Endothelial cell of umbilical vein (primary cell): ENCODE results near the gene STAT4. TPM values are rescaled to one million over a fixed set of nuclear protein-coding genes. Genes with fewer than 3 reads are reported as not detected.

Experiments
- BruUV-seq: library from RNA; stranded (reverse); fragments of 400-500 nt; replicated peaks from 2 replicates; lab custom pipeline; 2021; lab: Mats Ljungman, UMichigan
- CTCF ChIA-PET: fragments of 300-600, 350-600 bp; sonication (Branson Sonifier 250); formaldehyde crosslinking; loops from one replicate; lab custom pipeline; 2021; ENCODE audit warnings: antibody characterized with exemption, inconsistent platforms; lab: Charles Lee
- POLR2A ChIA-PET: fragments of 300-600, 350-600 bp; sonication (Branson Sonifier 250); formaldehyde crosslinking; loops from one replicate; lab custom pipeline; 2021; ENCODE audit warnings: antibody characterized with exemption, inconsistent platforms; lab: Charles Lee
- DNase-seq: peaks from one replicate; pipeline ENCODE4 v3.0.0-alpha.2; 2011; ENCODE audit warnings: low read depth, low spot score
- FAIRE-seq: peaks from 2 replicates; lab custom pipeline; 2011; peaks lifted over from hg19 to GRCh38; lab: Jason Lieb, UNC
- H2AFZ ChIP-seq: 2 replicates; pipeline ENCODE4 v1.6.0; 2012; ENCODE audit warnings: low read depth, low read length, control low read depth, inconsistent platforms
- H3K27ac ChIP-seq: 2 replicates; pipeline ENCODE4 v1.5.1; 2011; ENCODE audit warnings: low read depth, mild to moderate bottlenecking, control low read depth, low read length, moderate library complexity; ENCODE audit not compliant: insufficient read depth
- H3K27me3 ChIP-seq, 2 experiments: 2 replicates each; pipeline versions ENCODE4 v1.6.0 to v1.6.1; 2011; ENCODE audit warnings: low read length in 2 of 2, mixed read lengths in 1 of 2; ENCODE audit not compliant: control insufficient read depth in 2 of 2, insufficient read depth in 2 of 2
- H3K36me3 ChIP-seq, 2 experiments: 2 replicates in 1 of 2; 3 replicates in 1 of 2; pipeline ENCODE4 v1.5.1; 2011; ENCODE audit warnings: low read length in 2 of 2, mild to moderate bottlenecking in 1 of 2, moderate library complexity in 1 of 2; ENCODE audit not compliant: control insufficient read depth in 2 of 2, insufficient read depth in 2 of 2; ENCODE audit errors: extremely low read depth in 1 of 2
- H3K4me1 ChIP-seq: 3 replicates; pipeline ENCODE4 v1.5.1; 2011; ENCODE audit warnings: mild to moderate bottlenecking, low read length; ENCODE audit not compliant: control insufficient read depth, insufficient read depth; ENCODE audit errors: extremely low read depth
- H3K4me2 ChIP-seq: 2 replicates; pipeline ENCODE4 v1.6.1; 2011; ENCODE audit warnings: low read length, control low read depth, mixed read lengths; ENCODE audit not compliant: insufficient read depth
- H3K4me3 ChIP-seq, 3 experiments: fragments of 200-600 bp in 1 of 3; sonication (generic), shearing (Covaris generic) in 1 of 3; replicated peaks in 1 of 3; 2 replicates each; pipeline ENCODE4 v1.5.1; 2011 to 2016; ENCODE audit warnings: control low read depth in 3 of 3, low read length in 3 of 3, mild to moderate bottlenecking in 2 of 3, inconsistent platforms in 1 of 3, low read depth in 1 of 3, moderate library complexity in 1 of 3; ENCODE audit not compliant: insufficient read depth in 1 of 3
- H3K79me2 ChIP-seq: 2 replicates; pipeline ENCODE4 v1.6.0; 2012; ENCODE audit warnings: low read length, inconsistent platforms; ENCODE audit not compliant: control insufficient read depth, insufficient read depth
- H3K9ac ChIP-seq: replicated peaks from 2 replicates; pipeline ENCODE3; 2011; ENCODE audit warnings: low read length, control low read depth; ENCODE audit not compliant: insufficient read depth; ENCODE audit errors: extremely low read depth
- H3K9me1 ChIP-seq: replicated peaks from 3 replicates; pipeline ENCODE4 v1.6.0; 2011; ENCODE audit warnings: mild to moderate bottlenecking, low read length; ENCODE audit not compliant: control insufficient read depth, insufficient read depth; ENCODE audit errors: extremely low read depth
- H3K9me3 ChIP-seq: replicated peaks from 2 replicates; pipeline ENCODE4 v1.5.1; 2012; ENCODE audit warnings: low read length, inconsistent platforms; ENCODE audit not compliant: control insufficient read depth, insufficient read depth
- H4K20me1 ChIP-seq: replicated peaks from 2 replicates; pipeline ENCODE3; 2011; ENCODE audit warnings: mild to moderate bottlenecking, low read length; ENCODE audit not compliant: control insufficient read depth, insufficient read depth; ENCODE audit errors: extremely low read depth
- CTCF ChIP-seq, 2 donors: IDR thresholded peaks; 1 replicate in 1 of 2; 2 replicates in 1 of 2; pipeline ENCODE4 v1.5.1; 2011; ENCODE audit warnings: low read length in 2 of 2, mild to moderate bottlenecking in 2 of 2, moderate library complexity in 2 of 2, control low read depth in 1 of 2, inconsistent platforms in 1 of 2, low read depth in 1 of 2; ENCODE audit not compliant: insufficient read depth in 1 of 2; ENCODE audit errors: extremely low read depth in 1 of 2
- EZH2 ChIP-seq: IDR thresholded peaks from 2 replicates; pipeline ENCODE4 v1.6.1; 2012; ENCODE audit warnings: borderline replicate concordance, low read depth, mild to moderate bottlenecking, moderate library complexity, low read length, inconsistent platforms; ENCODE audit not compliant: severe bottlenecking
- FOS ChIP-seq: IDR thresholded peaks from 2 replicates; pipeline ENCODE4 v1.6.1; 2011; ENCODE audit warnings: mild to moderate bottlenecking, low read length, moderate library complexity, borderline replicate concordance; ENCODE audit not compliant: insufficient read depth
- GATA2 ChIP-seq: IDR thresholded peaks from 2 replicates; pipeline ENCODE4 v1.7.0; 2011; ENCODE audit warnings: low read depth, mild to moderate bottlenecking, moderate library complexity, mixed read lengths, low read length; ENCODE audit not compliant: insufficient read length, insufficient read depth
- JUN ChIP-seq: IDR thresholded peaks from 2 replicates; pipeline ENCODE4 v1.6.1; 2011; ENCODE audit warnings: borderline replicate concordance, low read depth; ENCODE audit not compliant: insufficient read length, insufficient read depth
- MAX ChIP-seq: IDR thresholded peaks from 2 replicates; pipeline ENCODE4 v1.6.1; 2011; ENCODE audit not compliant: insufficient read depth, insufficient read length
- MYC ChIP-seq: IDR thresholded peaks from one replicate; pipeline ENCODE4 v1.6.1; 2011; ENCODE audit warnings: mild to moderate bottlenecking, low read depth, low read length
- POLR2A ChIP-seq: IDR thresholded peaks from 2 replicates; pipeline ENCODE4 v1.6.1; 2012; ENCODE audit warnings: low read depth, mild to moderate bottlenecking, control low read depth, low read length
- POLR2AphosphoS5 ChIP-seq: IDR thresholded peaks from 2 replicates; pipeline ENCODE4 v1.6.1; 2012; ENCODE audit warnings: low read depth, mild to moderate bottlenecking, control low read depth, low read length, moderate library complexity; ENCODE audit not compliant: insufficient read depth
- dilution Hi-C: fragments of 300-500 bp; cut with MboI; formaldehyde crosslinking; loops from one replicate; pipeline ENCODE4 v1.15.0; 2019; ENCODE audit warnings: low sequenced_read_pairs; ENCODE audit not compliant: extremely low pct_ligation_motif_present
- intact Hi-C: fragments of 100-400 bp; cut with micrococcal nuclease; formaldehyde crosslinking; loops from one replicate; pipeline ENCODE4 v1.10.0; 2022
- polyA plus RNA-seq, 4 experiments: library from polyadenylated mRNA; depleted of rRNA in 3 of 4; stranded (reverse) in 3 of 4; unstranded in 1 of 4; fragments of >200 nt; gene quantifications; 2 replicates each; pipeline versions ENCODE4 v1.2.1 to v1.2.3, GENCODE V29; 2011 to 2012; ENCODE audit warnings: missing spikeins in 1 of 4
- total RNA-seq: library from RNA; stranded (reverse); gene quantifications from 2 replicates; pipeline ENCODE4 v1.2.3, GENCODE V29; 2021

STAT4 gene
- total and polyA plus RNA-seq, 2 donors (not counting 3 experiments of a cell fraction or from before 2014, with no cell fraction given): 0.46 to 1.2 TPM

- dilution Hi-C loops: no loop called here
- Histone ChIP-seq H3K4me2 (no peak overlapping the region), H3K27ac (no peak overlapping the region), H3K4me1 (no peaks in the 10 kb centered on the region), H3K9me3 (no peaks in the 10 kb centered on the region), H3K4me3 (no peak overlapping the region), H3K27me3 (no peaks in the 10 kb centered on the region), H3K9me1 (no peaks in the 10 kb centered on the region), H3K79me2 (no peaks in the 10 kb centered on the region), H2AFZ (no peak overlapping the region), H4K20me1 (no peaks in the 10 kb centered on the region), H3K9ac (no peak overlapping the region), H3K36me3 (no peaks in the 10 kb centered on the region)
- ChIA-PET POLR2A (no interaction called here), CTCF (no interaction called here)
- TF ChIP-seq POLR2A: no peak
- no peak for TF ChIP-seq JUN
- no peak for TF ChIP-seq CTCF (IDR thresholded peaks at IDR 0.05; ENCODE audit: extremely low read depth in 1 of 2, insufficient read depth in 1 of 2, low read depth in 1 of 2, low read length in 2 of 2)
- no peak for TF ChIP-seq POLR2AphosphoS5
- no peak for TF ChIP-seq EZH2
- no peak for TF ChIP-seq MYC
- TF ChIP-seq MAX: no peak
- TF ChIP-seq FOS: no peak
- TF ChIP-seq GATA2: no peak
- BruUV-seq: no TSS peak
- DNase-seq: no peak
- FAIRE-seq: no peak
- intact Hi-C loops: no loop called here
Observed at GRCh38 chr2:191081411-191082155, 69.2 kb downstream of the STAT4 start.
